ENCODE measurements around the gene NUP37. TPM values are rescaled to one million over a fixed set of nuclear protein-coding genes. Genes with fewer than 3 reads are reported as not detected.
"Not testable (repeated sequence)": the region's sequence is repeated elsewhere in the genome, so short reads cannot be mapped to it uniquely, and the experiment has no call there.

Gene NUP37
- total RNA-seq, 1 experiment from 2014 or later, result 82.5 TPM

- DNase-seq (ENCODE audit: low read depth), result not testable (repeated sequence)
Measured at GRCh38 chr12:102089228-102089835, 30.6 kb downstream of the NUP37 start.

- DNase-seq (ENCODE audit: low read depth), result no peak
Measured at GRCh38 chr12:102080842-102081241, 39.1 kb downstream of the NUP37 start.

GRCh38 chr12:102072092-102072491, 47.8 kb downstream of the NUP37 start:
- DNase-seq (ENCODE audit: low read depth), result not testable (repeated sequence)

GRCh38 chr12:102069707-102070106, 50.2 kb downstream of the NUP37 start:
- no peak for DNase-seq (ENCODE audit: low read depth)

GRCh38 chr12:102067574-102068258, 52.2 kb downstream of the NUP37 start:
- DNase-seq (ENCODE audit: low read depth), result peak; percentile 71

- DNase-seq (ENCODE audit: low read depth), result no peak
Measured at GRCh38 chr12:102064476-102064875, 55.4 kb downstream of the NUP37 start.

GRCh38 chr12:102063069-102063468, 56.8 kb downstream of the NUP37 start:
- DNase-seq (ENCODE audit: low read depth), result peak; percentile 23

- no peak for DNase-seq (ENCODE audit: low read depth)
Measured at GRCh38 chr12:102062419-102062806, 57.5 kb downstream of the NUP37 start.

- peak; percentile 89 for DNase-seq (ENCODE audit: low read depth)
Measured at GRCh38 chr12:102061560-102062418, 58.1 kb downstream of the NUP37 start, which contains the start of gene WASHC3. TSS of gene WASHC3 (minus strand) at chr12:102061991. CDS start at chr12:102061962, 29 bp downstream.

- DNase-seq (ENCODE audit: low read depth), result no peak
Measured at GRCh38 chr12:102061096-102061559, 58.8 kb downstream of the NUP37 start.

GRCh38 chr12:102059343-102059742, 60.6 kb downstream of the NUP37 start:
- DNase-seq (ENCODE audit: low read depth), result no peak

- DNase-seq (ENCODE audit: low read depth), result no peak
Measured at GRCh38 chr12:102054345-102054744, 65.6 kb downstream of the NUP37 start.

GRCh38 chr12:102053062-102053349, 66.9 kb downstream of the NUP37 start:
- DNase-seq (ENCODE audit: low read depth), result no peak

- DNase-seq (ENCODE audit: low read depth), result no peak
Measured at GRCh38 chr12:102052192-102053061, 67.5 kb downstream of the NUP37 start.

- DNase-seq (ENCODE audit: low read depth), result no peak
Measured at GRCh38 chr12:102051431-102051965, 68.4 kb downstream of the NUP37 start.

- no peak for DNase-seq (ENCODE audit: low read depth)
Measured at GRCh38 chr12:102050660-102051430, 69.1 kb downstream of the NUP37 start.

GRCh38 chr12:102043928-102044327, 76.0 kb downstream of the NUP37 start:
- DNase-seq (ENCODE audit: low read depth), result no peak

- no peak for DNase-seq (ENCODE audit: low read depth)
Measured at GRCh38 chr12:102033991-102034745, 85.7 kb downstream of the NUP37 start.

GRCh38 chr12:102031852-102032251, 88.1 kb downstream of the NUP37 start:
- no peak for DNase-seq (ENCODE audit: low read depth)

- DNase-seq (ENCODE audit: low read depth), result no peak
Measured at GRCh38 chr12:102029141-102029540, 90.8 kb downstream of the NUP37 start.

All from RPMI7951 (cell line).